Effector memory CD8-positive, alpha-beta T cell (primary cell): ENCODE measurements around the gene TRIM47.

Experiments
- ATAC-seq: fragments of 150-1000 bp; cut with Tn5 transposase; replicated peaks from 2 replicates; pipeline ENCODE4 v1.10.0; 2021; ENCODE audit warnings: mild to moderate bottlenecking, moderate library complexity
- DNase-seq, 3 experiments: peaks; one replicate each; pipeline ENCODE4 v3.0.0; 2021
- H3K27ac Mint-ChIP-seq, 2 donors: one replicate each; pipeline ENCODE4 v1.8.0; 2022; ENCODE audit warnings: mild to moderate bottlenecking in 2 of 2, mixed read lengths in 2 of 2, moderate library complexity in 2 of 2
- H3K27me3 Mint-ChIP-seq, 2 donors: one replicate each; pipeline ENCODE4 v1.8.0; 2022; ENCODE audit warnings: mixed read lengths in 2 of 2
- H3K36me3 Mint-ChIP-seq: one replicate; pipeline ENCODE4 v1.8.0; 2022; ENCODE audit warnings: mild to moderate bottlenecking, moderate library complexity, mixed read lengths; ENCODE audit not compliant: insufficient read depth
- H3K4me1 Mint-ChIP-seq, 2 donors: one replicate each; pipeline ENCODE4 v1.8.0; 2022; ENCODE audit warnings: low read depth in 2 of 2, mixed read lengths in 2 of 2
- H3K4me3 Mint-ChIP-seq, 2 donors: one replicate each; pipeline ENCODE4 v1.8.0; 2022; ENCODE audit warnings: mild to moderate bottlenecking in 2 of 2, mixed read lengths in 2 of 2, moderate library complexity in 2 of 2
- H3K9me3 Mint-ChIP-seq, 2 donors: one replicate each; pipeline ENCODE4 v1.8.0; 2022; ENCODE audit warnings: mixed read lengths in 2 of 2

The TRIM47 gene

DNA sequence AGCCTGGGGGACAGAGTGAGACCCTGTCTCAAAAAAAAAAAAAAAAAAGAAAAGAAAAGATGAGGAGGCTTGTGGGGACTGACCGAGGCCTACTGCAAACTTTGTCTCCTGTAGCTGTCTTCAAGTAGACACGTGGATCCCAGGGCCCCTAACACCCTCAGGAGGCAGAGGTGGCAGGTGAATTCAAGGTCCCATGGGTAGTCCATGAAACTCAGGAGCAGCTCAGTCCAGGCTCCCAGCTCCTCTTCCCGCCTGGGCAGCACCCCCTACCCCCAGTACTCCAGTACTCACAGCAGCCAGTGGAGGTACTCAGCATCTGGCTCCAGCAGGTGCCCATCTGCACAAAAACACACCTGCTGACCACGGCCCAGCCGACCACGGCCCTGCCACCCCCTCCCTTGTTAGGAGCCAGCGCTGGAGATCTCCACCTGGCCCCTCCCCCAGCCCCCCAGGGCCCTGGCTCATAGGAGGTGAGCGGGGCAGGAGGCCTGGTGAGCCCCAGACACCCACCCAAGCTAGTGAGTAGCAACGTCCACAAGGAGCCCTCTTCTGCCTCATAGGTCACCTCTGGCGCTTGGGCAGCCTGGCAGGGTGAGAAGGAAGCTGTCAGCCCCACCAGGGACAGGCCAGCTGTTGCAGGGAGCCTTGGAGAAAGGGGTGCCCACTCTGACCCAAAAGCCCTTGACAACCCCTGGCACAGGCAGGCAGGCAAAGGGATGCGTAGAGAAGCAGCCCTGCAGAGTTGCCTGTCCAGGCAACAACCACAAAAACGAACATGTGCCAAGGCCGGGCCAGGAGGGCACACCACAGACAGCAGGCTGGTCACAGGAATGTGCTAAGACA, 22.5 kb upstream of the TRIM47 start:
- peaks cover 15 to 17% of the 10 kb centered on the region in 2 donors for H3K4me1 Mint-ChIP-seq
- H3K4me3 Mint-ChIP-seq: no peak overlapping the region
- peaks cover 41% of the 10 kb centered on the region for H3K36me3 Mint-ChIP-seq
- no peak for DNase-seq
- no peak for ATAC-seq
- H3K9me3 Mint-ChIP-seq: no peaks in the 10 kb centered on the region
- H3K27me3 Mint-ChIP-seq: no peaks in the 10 kb centered on the region
- no peak overlapping the region for H3K27ac Mint-ChIP-seq

DNA sequence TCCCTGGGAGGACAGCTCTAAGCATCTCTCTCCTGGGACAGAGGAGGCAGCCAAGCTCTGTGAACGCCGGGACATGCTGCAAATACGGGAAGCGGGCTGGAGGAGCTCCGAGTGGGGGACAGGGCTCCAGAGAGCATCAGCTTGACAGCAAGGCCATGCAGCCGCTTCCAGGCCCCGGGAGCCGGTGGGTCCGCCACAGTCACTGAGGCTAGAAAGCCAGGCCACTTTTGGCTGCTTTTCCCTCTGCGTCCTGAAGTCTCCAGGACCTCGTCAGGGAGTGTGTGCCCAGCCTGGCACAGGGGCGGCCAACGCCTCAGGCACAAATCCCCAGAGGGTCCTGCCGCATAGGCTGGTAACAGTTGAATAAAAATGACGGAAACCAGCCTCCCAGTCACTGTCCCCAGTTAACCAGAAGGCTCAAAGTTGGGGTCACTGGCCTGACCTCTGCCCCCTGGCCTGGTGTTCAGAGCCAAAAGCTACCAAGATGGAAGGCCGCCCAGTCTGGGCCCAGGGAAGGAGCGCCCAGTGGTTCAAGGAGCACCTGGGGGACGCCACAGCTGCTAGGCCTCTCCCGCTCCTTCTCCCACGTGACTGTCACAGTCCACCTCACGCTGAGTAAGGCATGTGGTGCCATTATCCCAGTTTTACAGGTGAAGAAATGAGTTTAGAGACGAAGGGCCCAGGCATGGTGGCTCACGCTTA, 21.5 kb upstream of the TRIM47 start:
- H3K27ac Mint-ChIP-seq: peak overlapping the region in 1 of 2 donors; percentile 60
- H3K4me3 Mint-ChIP-seq: no peak overlapping the region
- no peak for DNase-seq
- ATAC-seq: no peak
- H3K9me3 Mint-ChIP-seq: no peaks in the 10 kb centered on the region
- H3K36me3 Mint-ChIP-seq: peaks cover 41% of the 10 kb centered on the region
- peaks cover 22% of the 10 kb centered on the region in 2 donors for H3K4me1 Mint-ChIP-seq
- no peaks in the 10 kb centered on the region for H3K27me3 Mint-ChIP-seq

DNA sequence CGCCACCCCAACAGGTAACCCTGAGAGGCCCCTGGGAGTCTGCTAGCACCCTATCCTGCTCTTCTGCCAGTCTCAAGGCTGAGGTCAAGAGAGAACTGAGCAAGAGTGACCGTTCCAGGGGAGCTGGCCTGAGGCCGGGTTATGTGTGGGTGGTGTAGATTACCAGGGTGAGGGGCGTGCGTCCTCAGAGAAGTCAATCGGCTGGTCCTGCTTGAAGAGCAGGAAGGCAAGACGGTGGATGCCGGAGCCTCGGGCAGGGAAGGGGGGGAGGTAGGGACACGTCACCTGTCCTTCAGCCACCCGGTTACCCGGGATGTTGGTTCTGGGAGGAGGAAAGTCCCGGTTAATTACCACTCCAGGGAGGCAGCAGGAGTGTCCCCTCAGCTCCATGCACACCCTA, 21.0 kb upstream of the TRIM47 start:
- H3K4me1 Mint-ChIP-seq: peaks cover 17 to 23% of the 10 kb centered on the region in 2 donors
- H3K27ac Mint-ChIP-seq: peak overlapping the region in 1 of 2 donors; percentile 60

DNA sequence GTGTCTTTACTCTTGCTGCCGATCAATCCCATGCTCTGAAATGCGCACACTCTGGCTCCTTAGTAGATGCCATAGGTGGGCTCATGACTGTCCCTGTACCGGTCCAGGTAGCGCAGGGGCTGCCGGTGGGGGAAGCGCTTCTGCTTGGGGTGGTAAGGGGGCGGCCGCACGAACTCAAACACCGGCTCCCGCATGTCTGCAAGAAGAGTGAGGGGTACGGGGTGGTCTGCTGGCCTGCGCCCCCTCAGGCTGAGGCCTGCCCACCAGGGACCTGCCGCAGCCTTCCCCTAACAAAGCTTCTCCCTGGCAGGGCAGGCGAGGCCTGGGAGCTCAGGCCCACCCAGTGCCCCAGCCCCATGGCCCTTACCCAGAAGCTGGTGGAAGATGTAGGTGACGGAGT, 20.4 kb upstream of the TRIM47 start:
- no peak for ATAC-seq
- peaks cover 35% of the 10 kb centered on the region for H3K36me3 Mint-ChIP-seq
- no peaks in the 10 kb centered on the region for H3K27me3 Mint-ChIP-seq
- H3K9me3 Mint-ChIP-seq: no peaks in the 10 kb centered on the region
- no peak overlapping the region for H3K27ac Mint-ChIP-seq
- peaks cover 18 to 25% of the 10 kb centered on the region in 2 donors for H3K4me1 Mint-ChIP-seq
- DNase-seq: no peak
- peak overlapping the region in 1 of 2 donors; percentile 71 for H3K4me3 Mint-ChIP-seq

More for the DNA sequence above, 21.0 kb upstream of the TRIM47 start:
- Mint-ChIP-seq H3K36me3 (peaks cover 36% of the 10 kb centered on the region), H3K4me3 (no peak overlapping the region), H3K9me3 (no peaks in the 10 kb centered on the region), H3K27me3 (no peaks in the 10 kb centered on the region)
- ATAC-seq (no peak), DNase-seq (no peak)

DNA sequence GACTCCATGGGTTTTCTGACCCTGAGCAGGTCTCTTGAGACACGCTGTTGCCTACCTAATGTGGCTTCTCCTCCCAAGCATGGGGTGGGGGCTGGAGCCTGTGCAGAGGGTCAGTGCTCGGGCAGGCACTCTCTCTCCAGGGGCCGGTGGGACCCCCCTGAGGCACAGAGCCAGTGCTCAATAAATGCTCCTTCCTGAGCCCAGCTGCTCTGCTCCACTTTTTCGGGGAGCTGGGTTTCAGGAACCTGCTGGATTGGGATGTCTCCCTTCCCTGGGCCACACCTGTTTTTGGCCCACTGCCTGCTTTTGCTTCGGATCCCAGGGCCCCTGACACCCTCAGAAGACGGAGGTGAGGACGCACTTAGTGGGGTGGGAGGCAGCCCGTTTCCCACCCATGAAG, 19.7 kb upstream of the TRIM47 start:
- Mint-ChIP-seq H3K36me3 (peaks cover 35% of the 10 kb centered on the region), H3K4me3 (peak overlapping the region; percentile 71 to 84), H3K27ac (peak overlapping the region in 1 of 2 donors; percentile 93), H3K9me3 (no peaks in the 10 kb centered on the region), H3K4me1 (peaks cover 20 to 28% of the 10 kb centered on the region in 2 donors), H3K27me3 (no peaks in the 10 kb centered on the region)
- DNase-seq: no peak
- no peak for ATAC-seq

DNA sequence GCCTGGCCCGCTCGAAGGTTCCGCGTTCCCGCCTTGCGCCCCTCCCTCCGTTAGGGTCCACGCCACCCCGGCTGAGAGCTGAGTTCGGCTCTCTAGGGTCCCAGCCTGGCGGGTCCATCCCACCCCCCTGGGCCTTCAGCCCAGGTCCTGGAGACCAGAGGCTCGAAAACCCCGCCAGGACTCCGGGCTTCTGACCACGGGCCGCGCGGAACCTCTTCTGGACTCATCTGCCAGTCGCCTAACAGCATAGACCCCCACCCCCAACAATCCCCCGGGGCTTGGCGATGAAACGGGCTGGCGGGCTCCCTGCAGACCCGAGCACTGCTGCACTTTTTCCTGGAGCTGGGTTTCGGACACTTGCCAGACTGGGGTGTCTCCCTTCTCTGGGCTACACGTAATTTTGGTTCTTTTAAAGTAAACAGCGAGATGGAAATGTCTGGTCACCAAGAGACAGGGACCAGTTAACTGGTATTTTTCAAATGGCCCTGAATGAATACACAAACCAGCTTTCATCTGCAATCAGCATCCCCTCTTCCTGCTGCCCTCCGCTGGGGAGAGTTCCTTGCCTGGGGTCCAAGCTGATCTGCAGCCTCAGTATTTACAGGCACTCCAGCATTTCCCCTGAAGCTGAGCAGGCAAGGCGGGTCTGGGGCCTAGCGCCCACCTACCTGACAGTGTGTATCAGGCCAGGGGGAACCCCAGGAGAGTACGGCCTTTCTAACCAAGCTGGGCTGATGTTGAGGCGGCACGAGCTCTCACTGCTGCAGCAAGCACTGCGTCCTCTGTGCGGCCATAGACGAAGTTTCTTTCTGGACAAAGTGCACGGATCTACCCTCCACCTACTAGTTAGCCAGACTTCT, 19.0 kb upstream of the TRIM47 start:
- H3K4me1 Mint-ChIP-seq: peaks cover 20 to 28% of the 10 kb centered on the region in 2 donors
- peak overlapping the region in 1 of 2 donors; percentile 93 for H3K27ac Mint-ChIP-seq
- no peak for ATAC-seq

DNA sequence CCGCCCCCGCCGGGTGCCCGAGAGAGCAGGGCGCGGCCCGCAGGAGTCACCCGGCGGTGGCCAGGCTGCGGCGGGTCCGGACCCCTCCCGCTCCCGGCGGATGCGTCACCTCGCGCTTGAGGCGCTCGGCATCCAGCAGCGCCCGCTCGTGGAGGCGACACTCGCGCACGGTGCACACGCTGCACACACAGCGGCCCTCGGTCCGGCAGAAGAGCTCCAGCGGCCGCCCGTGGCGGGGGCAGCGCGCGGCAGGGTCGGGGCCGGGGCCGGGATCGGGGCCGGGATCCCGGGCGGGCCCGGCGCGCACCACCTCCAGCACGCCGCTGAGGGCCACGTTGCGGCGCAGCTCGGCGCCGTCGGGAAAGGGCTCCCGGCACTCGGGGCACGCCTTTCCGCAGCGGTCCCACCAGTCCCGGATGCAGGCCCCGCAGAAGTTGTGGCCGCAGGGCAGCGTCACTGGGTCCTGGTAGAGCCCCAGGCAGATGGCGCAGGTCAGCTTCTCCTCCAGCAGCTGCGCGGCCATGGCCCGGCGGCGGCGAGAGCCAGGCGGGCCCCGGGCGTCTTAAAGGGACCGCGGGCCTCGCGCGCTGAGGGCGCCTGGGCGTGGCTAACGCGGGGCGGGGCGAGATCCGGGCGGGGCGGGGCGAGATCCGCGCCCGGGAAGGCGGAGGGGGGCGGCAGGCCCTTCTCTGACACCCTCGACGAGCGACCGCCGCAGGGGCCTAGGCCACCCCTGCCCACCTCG, 18.2 kb upstream of the TRIM47 start, which contains the start of gene TRIM65:
Gene TRIM65, minus strand, starts transcription at position 537 of the 745 bp plus-strand sequence. Its CDS starts 14 bp downstream, at position 523.
- Mint-ChIP-seq H3K4me3 (peak within 1 kb of the TSS; percentile 84 to 86), H3K9me3 (no peaks in the 10 kb centered on the region), H3K36me3 (peaks cover 37% of the 10 kb centered on the region), H3K4me1 (peaks cover 20 to 28% of the 10 kb centered on the region in 2 donors), H3K27me3 (no peaks in the 10 kb centered on the region), H3K27ac (peak within 1 kb of the TSS; percentile 93 to 95)
- ATAC-seq (peak; percentile 87), DNase-seq (peak; percentile 66 to 74 (median 70))

More for the DNA sequence above, 19.0 kb upstream of the TRIM47 start:
- Mint-ChIP-seq H3K9me3 (no peaks in the 10 kb centered on the region), H3K36me3 (peaks cover 35% of the 10 kb centered on the region), H3K4me3 (peak overlapping the region; percentile 71 to 84), H3K27me3 (no peaks in the 10 kb centered on the region)
- no peak for DNase-seq

DNA sequence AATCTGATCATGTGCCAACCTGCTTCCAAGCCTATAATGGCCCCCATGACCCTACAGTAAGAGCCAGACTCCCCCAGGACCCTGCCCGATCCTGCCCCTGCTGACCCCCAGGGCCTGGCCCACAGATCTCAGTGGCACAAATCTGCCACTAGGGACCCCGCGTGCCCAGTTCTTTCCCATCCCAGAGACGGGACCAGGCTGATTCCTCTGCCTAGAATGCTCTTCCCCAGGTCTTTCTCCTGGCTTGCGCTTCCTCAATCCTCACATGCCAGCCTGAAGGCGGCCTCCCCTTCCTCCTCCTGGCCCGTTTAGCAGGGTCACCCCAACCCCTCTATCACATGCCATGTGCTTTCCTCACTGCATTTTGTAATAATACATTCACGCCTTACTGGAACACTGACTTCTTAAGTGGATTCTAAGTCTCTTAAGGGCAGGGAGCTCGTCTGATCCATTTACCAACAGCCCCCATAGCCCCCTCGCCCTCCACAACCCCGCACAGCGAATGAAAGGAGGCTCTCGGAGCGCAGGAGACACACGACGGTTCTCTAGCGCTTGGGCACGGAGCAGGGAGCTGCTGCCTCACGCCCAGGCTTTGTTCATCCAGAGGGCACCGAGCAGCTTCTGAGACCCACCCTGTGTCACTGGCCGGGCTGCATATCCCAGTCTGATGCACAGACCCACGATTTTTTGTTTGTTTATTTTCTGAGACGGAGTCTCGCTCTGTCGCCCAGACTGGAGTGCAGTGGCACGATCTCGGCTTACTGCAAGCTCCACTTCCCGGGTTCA, 17.2 kb upstream of the TRIM47 start:
- H3K4me3 Mint-ChIP-seq: peak overlapping the region; percentile 84 to 86
- no peaks in the 10 kb centered on the region for H3K9me3 Mint-ChIP-seq
- no peaks in the 10 kb centered on the region for H3K27me3 Mint-ChIP-seq
- no peak for DNase-seq
- H3K36me3 Mint-ChIP-seq: peaks cover 29% of the 10 kb centered on the region
- ATAC-seq: peak; percentile 1
- H3K4me1 Mint-ChIP-seq: peaks cover 20 to 28% of the 10 kb centered on the region in 2 donors
- peak overlapping the region; percentile 93 to 95 for H3K27ac Mint-ChIP-seq

DNA sequence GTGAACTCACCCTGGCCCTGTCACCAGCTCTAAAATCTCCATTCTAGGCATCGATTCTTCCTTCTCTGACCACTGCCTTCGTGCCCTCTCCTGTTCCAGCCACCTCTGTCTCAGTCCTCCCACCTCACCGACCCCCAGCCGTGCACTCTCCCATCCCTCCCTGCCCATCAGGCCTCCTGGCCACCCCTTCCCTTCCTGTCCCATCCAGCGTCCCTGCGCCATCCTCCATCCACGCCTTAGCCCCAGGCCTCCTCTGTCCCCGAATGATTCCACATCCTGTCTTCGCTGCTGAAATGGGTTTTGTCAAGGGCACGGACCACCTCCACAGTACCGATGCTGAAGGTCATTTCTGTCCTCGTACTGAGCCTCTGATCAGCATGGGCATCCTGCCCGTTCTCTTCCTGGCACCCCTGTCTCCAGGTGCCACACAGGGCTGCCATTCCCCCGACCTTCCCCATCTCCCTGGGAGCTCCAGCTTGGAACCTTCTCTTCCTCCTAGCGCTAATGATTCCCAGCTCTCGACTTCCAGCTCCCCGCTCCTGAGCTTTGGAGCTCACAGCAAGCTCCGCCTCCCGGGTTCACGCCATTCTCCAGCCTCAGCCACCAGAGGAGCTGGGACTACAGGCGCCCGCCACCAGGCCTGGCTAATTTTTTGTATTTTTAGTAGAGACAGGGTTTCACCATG, 15.8 kb upstream of the TRIM47 start:
- H3K4me1 Mint-ChIP-seq: peaks cover 20 to 28% of the 10 kb centered on the region in 2 donors

DNA sequence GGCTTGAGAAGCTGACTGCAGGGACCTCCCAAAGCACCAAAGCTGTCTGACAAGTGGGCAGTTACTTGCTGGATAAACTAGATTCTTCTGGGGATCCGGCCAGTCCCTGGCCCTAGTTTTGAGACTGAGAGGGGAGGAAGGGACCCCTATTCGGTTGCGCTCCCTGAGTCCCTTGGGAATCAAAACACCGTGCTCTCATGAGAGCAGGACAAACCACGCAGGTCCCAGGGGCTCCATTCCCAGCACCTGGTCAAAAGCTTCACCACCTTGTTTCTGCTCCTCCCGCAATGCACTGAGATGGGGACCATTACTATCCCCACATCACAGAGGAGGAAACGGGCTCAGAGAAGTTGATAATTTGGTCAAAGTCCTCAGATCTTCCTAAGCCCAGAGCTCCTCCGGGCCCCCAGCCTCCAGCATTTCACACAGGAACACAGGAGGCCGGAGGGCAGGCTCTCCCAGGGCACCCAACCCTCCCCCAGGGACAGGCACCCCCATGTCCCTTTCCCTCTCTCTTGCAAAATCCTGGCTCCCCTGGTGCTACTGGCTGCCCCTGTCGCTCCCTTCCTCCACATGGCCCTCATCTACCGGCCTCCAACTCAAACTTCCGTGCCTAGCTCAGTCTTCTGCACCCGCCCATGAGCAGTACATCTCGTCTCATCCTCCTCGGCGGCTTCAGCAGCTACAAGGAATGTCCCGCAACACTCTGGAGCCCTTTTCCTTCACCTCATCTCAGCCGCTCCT, 15.1 kb upstream of the TRIM47 start:
- H3K9me3 Mint-ChIP-seq: no peaks in the 10 kb centered on the region
- H3K4me1 Mint-ChIP-seq: peaks cover 20 to 28% of the 10 kb centered on the region in 2 donors
- peak overlapping the region; percentile 9 to 17 for H3K4me3 Mint-ChIP-seq
- peaks cover 33% of the 10 kb centered on the region for H3K36me3 Mint-ChIP-seq
- ATAC-seq (no peak), DNase-seq (no peak)
- peak overlapping the region; percentile 89 to 93 for H3K27ac Mint-ChIP-seq
- no peaks in the 10 kb centered on the region for H3K27me3 Mint-ChIP-seq

More for the DNA sequence above, 15.8 kb upstream of the TRIM47 start:
- Mint-ChIP-seq H3K27me3 (no peaks in the 10 kb centered on the region), H3K27ac (peak overlapping the region; percentile 89 to 93), H3K9me3 (no peaks in the 10 kb centered on the region), H3K36me3 (peaks cover 33% of the 10 kb centered on the region), H3K4me3 (peak overlapping the region; percentile 9 to 17)
- DNase-seq (no peak), ATAC-seq (no peak)
